ENCODE results near the gene RAB40C. TPM values are rescaled to one million over a fixed set of nuclear protein-coding genes. Genes with fewer than 3 reads are reported as not detected.

RAB40C gene
- total and polyA plus RNA-seq, 4 donors = 6.1 to 11.0 (median 9.2) TPM

GRCh38 chr16:616733-617586 is 27.1 kb downstream of the RAB40C start:
- Histone ChIP-seq H3K36me3 (ENCODE audit: control insufficient read depth in 4 of 4, insufficient read depth in 3 of 4, low read depth in 1 of 4, low read length in 3 of 4) (peaks cover 0 to 8% (median 3%) of the 10 kb centered on the region in 4 donors), H3K9me3 (ENCODE audit: control insufficient read depth in 4 of 4, low read length in 3 of 4) (no peaks in the 10 kb centered on the region), H3K27me3 (ENCODE audit: control insufficient read depth in 4 of 4, insufficient read depth in 4 of 4, low read length in 3 of 4) (no peaks in the 10 kb centered on the region), H3K4me1 (ENCODE audit: control insufficient read depth in 4 of 4, insufficient read depth in 4 of 4, low read length in 3 of 4) (peaks cover 0 to 18% (median 9%) of the 10 kb centered on the region in 4 donors), H3K27ac (ENCODE audit: low read depth in 1 of 2, low read length in 2 of 2) (no peak overlapping the region), H3K4me3 (ENCODE audit: low read depth in 1 of 3, low read length in 3 of 3) (no peak overlapping the region), H3K9ac (ENCODE audit: low read depth in 1 of 2, low read length in 2 of 2) (no peak overlapping the region)
- no peak for DNase-seq (ENCODE audit: low spot score)
- 90% methylated on average over 39 of the region's 39 CpGs for WGBS
- TF ChIP-seq TAF1 (conservative IDR thresholded peaks at IDR 0.05) = no peak
- no peak for TF ChIP-seq RXRA (IDR thresholded peaks at IDR 0.05)

- 95% methylated on average over 16 of the region's 16 CpGs for WGBS
- H3K27ac ChIP-seq (ENCODE audit: low read depth in 1 of 2, low read length in 2 of 2) = no peak overlapping the region
- H3K36me3 ChIP-seq (ENCODE audit: control insufficient read depth in 4 of 4, insufficient read depth in 3 of 4, low read depth in 1 of 4, low read length in 3 of 4) = peaks cover 0 to 8% (median 3%) of the 10 kb centered on the region in 4 donors
- H3K9ac ChIP-seq (ENCODE audit: low read depth in 1 of 2, low read length in 2 of 2) = no peak overlapping the region
- TF ChIP-seq GABPA (IDR thresholded peaks at IDR 0.05 in 1 of 2, conservative IDR thresholded peaks at IDR 0.05 in 1 of 2) = no peak
- no peak for TF ChIP-seq FOXA2 (IDR thresholded peaks at IDR 0.05)
- no peak for TF ChIP-seq TAF1 (conservative IDR thresholded peaks at IDR 0.05)
- TF ChIP-seq, protein P1, sequence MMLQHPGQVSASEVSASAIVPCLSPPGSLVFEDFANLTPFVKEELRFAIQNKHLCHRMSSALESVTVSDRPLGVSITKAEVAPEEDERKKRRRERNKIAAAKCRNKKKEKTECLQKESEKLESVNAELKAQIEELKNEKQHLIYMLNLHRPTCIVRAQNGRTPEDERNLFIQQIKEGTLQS (IDR thresholded peaks at IDR 0.05) = no peak
- TF ChIP-seq, protein P2, sequence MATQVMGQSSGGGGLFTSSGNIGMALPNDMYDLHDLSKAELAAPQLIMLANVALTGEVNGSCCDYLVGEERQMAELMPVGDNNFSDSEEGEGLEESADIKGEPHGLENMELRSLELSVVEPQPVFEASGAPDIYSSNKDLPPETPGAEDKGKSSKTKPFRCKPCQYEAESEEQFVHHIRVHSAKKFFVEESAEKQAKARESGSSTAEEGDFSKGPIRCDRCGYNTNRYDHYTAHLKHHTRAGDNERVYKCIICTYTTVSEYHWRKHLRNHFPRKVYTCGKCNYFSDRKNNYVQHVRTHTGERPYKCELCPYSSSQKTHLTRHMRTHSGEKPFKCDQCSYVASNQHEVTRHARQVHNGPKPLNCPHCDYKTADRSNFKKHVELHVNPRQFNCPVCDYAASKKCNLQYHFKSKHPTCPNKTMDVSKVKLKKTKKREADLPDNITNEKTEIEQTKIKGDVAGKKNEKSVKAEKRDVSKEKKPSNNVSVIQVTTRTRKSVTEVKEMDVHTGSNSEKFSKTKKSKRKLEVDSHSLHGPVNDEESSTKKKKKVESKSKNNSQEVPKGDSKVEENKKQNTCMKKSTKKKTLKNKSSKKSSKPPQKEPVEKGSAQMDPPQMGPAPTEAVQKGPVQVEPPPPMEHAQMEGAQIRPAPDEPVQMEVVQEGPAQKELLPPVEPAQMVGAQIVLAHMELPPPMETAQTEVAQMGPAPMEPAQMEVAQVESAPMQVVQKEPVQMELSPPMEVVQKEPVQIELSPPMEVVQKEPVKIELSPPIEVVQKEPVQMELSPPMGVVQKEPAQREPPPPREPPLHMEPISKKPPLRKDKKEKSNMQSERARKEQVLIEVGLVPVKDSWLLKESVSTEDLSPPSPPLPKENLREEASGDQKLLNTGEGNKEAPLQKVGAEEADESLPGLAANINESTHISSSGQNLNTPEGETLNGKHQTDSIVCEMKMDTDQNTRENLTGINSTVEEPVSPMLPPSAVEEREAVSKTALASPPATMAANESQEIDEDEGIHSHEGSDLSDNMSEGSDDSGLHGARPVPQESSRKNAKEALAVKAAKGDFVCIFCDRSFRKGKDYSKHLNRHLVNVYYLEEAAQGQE (IDR thresholded peaks at IDR 0.05) = no peak
- TF ChIP-seq HNF4A (conservative IDR thresholded peaks at IDR 0.05) = no peak
- no peak for TF ChIP-seq JUND (IDR thresholded peaks at IDR 0.05)
- TF ChIP-seq YY1 (IDR thresholded peaks at IDR 0.05) = no peak
- no peak for TF ChIP-seq HNF4G (IDR thresholded peaks at IDR 0.05)
- no peak for TF ChIP-seq RXRA (IDR thresholded peaks at IDR 0.05)
- no peak for TF ChIP-seq FOXA1 (IDR thresholded peaks at IDR 0.05)
- no peak for TF ChIP-seq NR2F2 (IDR thresholded peaks at IDR 0.05)
- no peak for DNase-seq (ENCODE audit: low spot score)
- no peak overlapping the region for H3K4me3 ChIP-seq (ENCODE audit: low read depth in 1 of 3, low read length in 3 of 3)
- no peaks in the 10 kb centered on the region for H3K9me3 ChIP-seq (ENCODE audit: control insufficient read depth in 4 of 4, low read length in 3 of 4)
- H3K4me1 ChIP-seq (ENCODE audit: control insufficient read depth in 4 of 4, insufficient read depth in 4 of 4, low read length in 3 of 4) = peaks cover 0 to 18% (median 9%) of the 10 kb centered on the region in 4 donors
- H3K27me3 ChIP-seq (ENCODE audit: control insufficient read depth in 4 of 4, insufficient read depth in 4 of 4, low read length in 3 of 4) = no peaks in the 10 kb centered on the region
Observed at GRCh38 chr16:617855-618254, 28.0 kb downstream of the RAB40C start.

- H3K9ac ChIP-seq (ENCODE audit: low read depth in 1 of 2, low read length in 2 of 2) = no peak overlapping the region
- H3K36me3 ChIP-seq (ENCODE audit: control insufficient read depth in 4 of 4, insufficient read depth in 3 of 4, low read depth in 1 of 4, low read length in 3 of 4) = peaks cover 0 to 3% (median 2%) of the 10 kb centered on the region in 4 donors
- H3K4me3 ChIP-seq (ENCODE audit: low read depth in 1 of 3, low read length in 3 of 3) = no peak overlapping the region
- peaks cover 0 to 18% (median 9%) of the 10 kb centered on the region in 4 donors for H3K4me1 ChIP-seq (ENCODE audit: control insufficient read depth in 4 of 4, insufficient read depth in 4 of 4, low read length in 3 of 4)
- H3K9me3 ChIP-seq (ENCODE audit: control insufficient read depth in 4 of 4, low read length in 3 of 4) = no peaks in the 10 kb centered on the region
- H3K27me3 ChIP-seq (ENCODE audit: control insufficient read depth in 4 of 4, insufficient read depth in 4 of 4, low read length in 3 of 4) = no peaks in the 10 kb centered on the region
- no peak overlapping the region for H3K27ac ChIP-seq (ENCODE audit: low read depth in 1 of 2, low read length in 2 of 2)
- no peak for DNase-seq (ENCODE audit: low spot score)
- TF ChIP-seq MAX (IDR thresholded peaks at IDR 0.05) (no peak), FOXA1 (IDR thresholded peaks at IDR 0.05) (no peak), EGR1 (IDR thresholded peaks at IDR 0.05; ENCODE audit: low read depth in 2 of 2) (no peak), CTCF (IDR thresholded peaks at IDR 0.05; ENCODE audit: low read depth, low read length, missing input control) (no peak)
- WGBS = 90% methylated on average over 20 of the region's 20 CpGs
Observed at GRCh38 chr16:619476-620100, 29.7 kb downstream of the RAB40C start.

Measured in liver (tissue), 9 donors.